SK-N-SH (cell line): ENCODE measurements around the gene PIAS4. TPM values are rescaled to one million over a fixed set of nuclear protein-coding genes. Genes with fewer than 3 reads are reported as not detected.

Experiments
- CTCF ChIA-PET: fragments of 300-600, 350-600 bp; formaldehyde crosslinking; extraction: SDS; loops from one replicate; lab custom pipeline; 2021; lab: Yijun Ruan, JAX
- POLR2A ChIA-PET: fragments of 350-600 bp; sonication (Branson Sonifier 250); formaldehyde crosslinking; extraction: SDS; loops from one replicate; lab custom pipeline; 2020; ENCODE audit warnings: antibody characterized with exemption, inconsistent platforms; lab: Yijun Ruan, JAX
- DNase-seq: peaks from one replicate; pipeline ENCODE4 v3.0.0; 2012
- H2AFZ ChIP-seq: fragments of 200-600 bp; sonication (generic); 2 replicates; pipeline ENCODE4 v1.8.1; 2016; ENCODE audit warnings: antibody characterized with exemption, mild to moderate bottlenecking, low read depth
- H3F3A ChIP-seq: fragments of 200-600 bp; sonication (generic); replicated peaks from 2 replicates; pipeline ENCODE3; 2016; ENCODE audit warnings: antibody characterized with exemption, mild to moderate bottlenecking; ENCODE audit not compliant: insufficient read depth
- H3K27ac ChIP-seq, 2 experiments: fragments of 200-500 bp in 1 of 2; fragments of 200-600 bp in 1 of 2; sonication (Bioruptor generic) in 1 of 2; sonication (generic), shearing (Covaris generic) in 1 of 2; 2 replicates each; pipeline versions ENCODE4 v1.5.1 to v1.6.1; 2014 to 2016; ENCODE audit warnings: low read depth in 2 of 2, inconsistent platforms in 1 of 2, low read length in 1 of 2, mild to moderate bottlenecking in 1 of 2, mixed read lengths in 1 of 2
- H3K27me3 ChIP-seq: fragments of 200-600 bp; sonication (generic), shearing (Covaris generic); 2 replicates; pipeline ENCODE4 v1.6.1; 2016; ENCODE audit warnings: mixed run types; ENCODE audit not compliant: insufficient read depth
- H3K36me3 ChIP-seq, 2 experiments: fragments of 200-500 bp in 1 of 2; fragments of 200-600 bp in 1 of 2; sonication (Bioruptor generic) in 1 of 2; sonication (generic) in 1 of 2; replicated peaks in 1 of 2; 2 replicates each; pipeline versions ENCODE3 to v1.5.1; 2014 to 2016; ENCODE audit warnings: low read length in 1 of 2, mild to moderate bottlenecking in 1 of 2; ENCODE audit not compliant: insufficient read depth in 2 of 2, control insufficient read depth in 1 of 2
- H3K4me1 ChIP-seq, 2 experiments: fragments of 200-500 bp in 1 of 2; fragments of 200-600 bp in 1 of 2; sonication (Bioruptor generic) in 1 of 2; sonication (generic), shearing (Covaris generic) in 1 of 2; 2 replicates each; pipeline versions ENCODE4 v1.5.1 to v1.6.1; 2014 to 2016; ENCODE audit warnings: low read depth in 1 of 2, low read length in 1 of 2, mixed run types in 1 of 2; ENCODE audit not compliant: insufficient read depth in 2 of 2, control insufficient read depth in 1 of 2
- H3K4me2 ChIP-seq: fragments of 200-600 bp; sonication (generic), shearing (Covaris generic); 2 replicates; pipeline ENCODE4 v1.6.1; 2017; ENCODE audit warnings: mixed run types
- H3K4me3 ChIP-seq, 2 experiments: fragments of 200-500 bp in 1 of 2; fragments of 200-600 bp in 1 of 2; sonication (Bioruptor generic) in 1 of 2; sonication (generic), shearing (Covaris generic) in 1 of 2; 2 replicates each; pipeline versions ENCODE4 v1.5.1 to v1.8.1; 2014 to 2016; ENCODE audit warnings: low read depth in 2 of 2, inconsistent platforms in 1 of 2, low read length in 1 of 2, mild to moderate bottlenecking in 1 of 2, mixed read lengths in 1 of 2, moderate library complexity in 1 of 2
- H3K79me2 ChIP-seq: fragments of 200-600 bp; sonication (generic); 2 replicates; pipeline ENCODE4 v1.8.1; 2017; ENCODE audit warnings: mild to moderate bottlenecking; ENCODE audit not compliant: insufficient read depth
- H3K9ac ChIP-seq: fragments of 200-600 bp; sonication (generic); 2 replicates; pipeline ENCODE4 v1.6.1; 2017; ENCODE audit warnings: mixed run types
- H3K9me2 ChIP-seq: fragments of 200-600 bp; sonication (generic); 2 replicates; pipeline ENCODE4 v1.6.1; 2017; ENCODE audit warnings: mixed run types
- H3K9me3 ChIP-seq: fragments of 200-600 bp; sonication (generic); 2 replicates; pipeline ENCODE4 v1.6.1; 2017; ENCODE audit warnings: mixed run types, mild to moderate bottlenecking, moderate library complexity
- H4K20me1 ChIP-seq: fragments of 200-600 bp; sonication (generic); 2 replicates; pipeline ENCODE4 v1.6.1; 2017; ENCODE audit warnings: mild to moderate bottlenecking, mixed run types; ENCODE audit not compliant: insufficient read depth
- CHD2 ChIP-seq: fragments of 150-350 bp; IDR thresholded peaks from 2 replicates; pipeline ENCODE4 v1.6.1; 2018; ENCODE audit warnings: low read length; ENCODE audit not compliant: partially characterized antibody
- EP300 ChIP-seq, 2 experiments: IDR thresholded peaks; 2 replicates each; pipeline versions ENCODE4 v1.4.0 to v1.6.1; 2012; ENCODE audit warnings: borderline replicate concordance in 1 of 2, low read depth in 1 of 2, low read length in 1 of 2
- EZH2phosphoT487 ChIP-seq: fragments of 200-600 bp; sonication (generic); IDR thresholded peaks from 2 replicates; pipeline ENCODE4 v1.6.1; 2017; ENCODE audit warnings: low read depth, mixed run types, mild to moderate bottlenecking, antibody characterized with exemption, moderate library complexity, borderline replicate concordance
- FOXJ3 ChIP-seq: sonication (generic); formaldehyde crosslinking; IDR thresholded peaks from 2 replicates; pipeline ENCODE4 v1.5.1; 2020; ENCODE audit warnings: mild to moderate bottlenecking, missing genetic modification reagents
- FOXM1 ChIP-seq: IDR thresholded peaks from 2 replicates; pipeline ENCODE4 v1.4.0; 2012; ENCODE audit warnings: low read depth, mild to moderate bottlenecking
- GABPA ChIP-seq: IDR thresholded peaks from 2 replicates; pipeline ENCODE4 v1.4.0; 2012; ENCODE audit warnings: low read depth, mild to moderate bottlenecking
- GATA2 ChIP-seq: sonication (generic); formaldehyde crosslinking; IDR thresholded peaks from 2 replicates; pipeline ENCODE4 v1.5.0; 2020; ENCODE audit warnings: mild to moderate bottlenecking, missing genetic modification reagents
- IRF3 ChIP-seq: fragments of 150-350 bp; IDR thresholded peaks from 2 replicates; pipeline ENCODE4 v1.6.1; 2016; ENCODE audit warnings: mild to moderate bottlenecking, low read depth, low read length
- JUND ChIP-seq: IDR thresholded peaks from 2 replicates; pipeline ENCODE4 v1.4.0; 2012
- MXI1 ChIP-seq: IDR thresholded peaks from 2 replicates; pipeline ENCODE4 v1.6.1; 2012; ENCODE audit warnings: mild to moderate bottlenecking, low read depth, low read length, improper control_type of control experiment
- NRF1 ChIP-seq: IDR thresholded peaks from 2 replicates; pipeline ENCODE4 v1.6.1; 2012; ENCODE audit warnings: low read depth, mild to moderate bottlenecking, low read length
- PBX3 ChIP-seq: IDR thresholded peaks from 2 replicates; pipeline ENCODE4; 2012
- POLR2AphosphoS5 ChIP-seq: IDR thresholded peaks from 2 replicates; pipeline ENCODE4 v1.6.1; 2012; ENCODE audit warnings: low read depth, low read length
- RCOR1 ChIP-seq: fragments of 150-350 bp; IDR thresholded peaks from 2 replicates; pipeline ENCODE4 v1.6.1; 2017; ENCODE audit warnings: antibody characterized with exemption, low read length
- REST ChIP-seq: IDR thresholded peaks from 2 replicates; pipeline ENCODE4 v1.6.1; 2012; ENCODE audit warnings: mild to moderate bottlenecking, low read depth, low read length, moderate library complexity
- USF2 ChIP-seq: fragments of 150-350 bp; IDR thresholded peaks from 2 replicates; pipeline ENCODE4 v1.6.1; 2017; ENCODE audit warnings: antibody characterized with exemption, low read length, low read depth, borderline replicate concordance
- YY1 ChIP-seq: IDR thresholded peaks from 2 replicates; pipeline ENCODE4 v1.4.0; 2012; ENCODE audit warnings: low read depth, mild to moderate bottlenecking
- WGBS: methylation state at CpG from one replicate; pipeline ENCODE4 v1.1.6; 2017; ENCODE audit warnings: low lambda C conversion rate; 5-methylcytosine and 5-hydroxymethylcytosine counted together
- polyA plus RNA-seq, 3 experiments: library from polyadenylated mRNA; depleted of rRNA; stranded (reverse); fragments of >200 nt; gene quantifications; 2 replicates each; pipeline ENCODE4 v1.2.3, GENCODE V29; 2012
- TF ChIP-seq, protein P1 (sequence below): IDR thresholded peaks from 2 replicates; pipeline ENCODE4 v1.4.0; 2012; ENCODE audit warnings: low read depth, borderline replicate concordance
- TF ChIP-seq, protein P2 (sequence below): IDR thresholded peaks from 2 replicates; pipeline ENCODE4 v1.4.0; 2012; ENCODE audit warnings: low read depth

The PIAS4 gene
- polyA plus RNA-seq, 1 of the 3 experiments (the other 2 are of a cell fraction): 14.1 TPM

DNA sequence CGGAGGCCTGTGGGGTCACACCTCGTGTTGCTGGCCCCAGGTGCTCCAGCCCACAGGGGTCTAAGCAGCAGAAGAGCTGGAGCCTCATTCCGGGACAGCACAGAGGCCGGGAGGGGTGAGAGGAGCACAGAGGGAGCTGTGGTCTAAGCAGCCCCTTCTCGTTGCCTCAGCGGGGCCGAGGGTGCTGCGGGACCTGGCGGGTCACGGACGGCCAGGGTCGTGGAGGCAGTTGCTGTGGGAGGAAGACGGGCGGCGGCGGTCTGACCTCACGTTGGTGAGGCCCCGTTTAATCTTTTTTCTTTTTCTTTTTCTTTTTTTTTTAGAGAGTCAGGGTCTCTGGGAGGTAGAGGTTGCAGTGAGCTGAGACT, 21.7 kb downstream of the PIAS4 start:
- Histone ChIP-seq H2AFZ (no peak overlapping the region), H3K9me3 (no peaks in the 10 kb centered on the region), H3K27ac (no peak overlapping the region), H3K4me2 (no peak overlapping the region), H3K36me3 (peaks cover 0 to 32% of the 10 kb centered on the region in 2 experiments), H4K20me1 (no peaks in the 10 kb centered on the region), H3K9me2 (no peaks in the 10 kb centered on the region), H3K9ac (no peak overlapping the region), H3K27me3 (no peaks in the 10 kb centered on the region), H3F3A (no peaks in the 10 kb centered on the region), H3K4me1 (no peaks in the 10 kb centered on the region), H3K79me2 (no peaks in the 10 kb centered on the region; the same call in 1 of the 2 replicates), H3K4me3 (no peak overlapping the region)
- DNase-seq: no peak
- TF ChIP-seq FOXM1: no peak
- no peak for TF ChIP-seq YY1
- TF ChIP-seq GATA2 (CRISPR knock-in tag): no peak
- TF ChIP-seq, protein P1, sequence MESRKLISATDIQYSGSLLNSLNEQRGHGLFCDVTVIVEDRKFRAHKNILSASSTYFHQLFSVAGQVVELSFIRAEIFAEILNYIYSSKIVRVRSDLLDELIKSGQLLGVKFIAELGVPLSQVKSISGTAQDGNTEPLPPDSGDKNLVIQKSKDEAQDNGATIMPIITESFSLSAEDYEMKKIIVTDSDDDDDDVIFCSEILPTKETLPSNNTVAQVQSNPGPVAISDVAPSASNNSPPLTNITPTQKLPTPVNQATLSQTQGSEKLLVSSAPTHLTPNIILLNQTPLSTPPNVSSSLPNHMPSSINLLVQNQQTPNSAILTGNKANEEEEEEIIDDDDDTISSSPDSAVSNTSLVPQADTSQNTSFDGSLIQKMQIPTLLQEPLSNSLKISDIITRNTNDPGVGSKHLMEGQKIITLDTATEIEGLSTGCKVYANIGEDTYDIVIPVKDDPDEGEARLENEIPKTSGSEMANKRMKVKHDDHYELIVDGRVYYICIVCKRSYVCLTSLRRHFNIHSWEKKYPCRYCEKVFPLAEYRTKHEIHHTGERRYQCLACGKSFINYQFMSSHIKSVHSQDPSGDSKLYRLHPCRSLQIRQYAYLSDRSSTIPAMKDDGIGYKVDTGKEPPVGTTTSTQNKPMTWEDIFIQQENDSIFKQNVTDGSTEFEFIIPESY: no peak
- no peak for TF ChIP-seq REST
- no peak for TF ChIP-seq PBX3
- TF ChIP-seq USF2: no peak
- no peak for TF ChIP-seq MXI1
- no peak for TF ChIP-seq JUND
- TF ChIP-seq, protein P2, sequence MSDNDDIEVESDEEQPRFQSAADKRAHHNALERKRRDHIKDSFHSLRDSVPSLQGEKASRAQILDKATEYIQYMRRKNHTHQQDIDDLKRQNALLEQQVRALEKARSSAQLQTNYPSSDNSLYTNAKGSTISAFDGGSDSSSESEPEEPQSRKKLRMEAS: no peak
- TF ChIP-seq IRF3: no peak
- no peak for TF ChIP-seq EP300 (IDR thresholded peaks at IDR 0.05; ENCODE audit: borderline replicate concordance in 1 of 2, low read depth in 1 of 2, low read length in 1 of 2)
- no peak for TF ChIP-seq GABPA
- no peak for TF ChIP-seq RCOR1
- TF ChIP-seq CHD2: no peak
- TF ChIP-seq EZH2phosphoT487: no peak
- no peak for TF ChIP-seq POLR2AphosphoS5
- no peak for TF ChIP-seq NRF1
- TF ChIP-seq FOXJ3: no peak
- whole genome bisulfite sequencing: 95% methylated on average over 14 of the region's 18 CpGs
- CTCF ChIA-PET: no interaction called here
- POLR2A ChIA-PET: interaction anchor here (0.9 to 1.3 kb wide), 2 partner anchors 12 to 15 kb away, joined by 3 read pairs; no protein-coding TSS in a partner anchor
